Choroid plexus epithelial cell (primary cell): ENCODE measurements around the gene ALDH1B1.
A peak's percentile ranks its signal among the peaks of the same experiment; 100 is the strongest.

Experiments
- DNase-seq: peaks from one replicate; pipeline ENCODE4 v3.0.0-alpha.2; 2010; ENCODE audit warnings: low read depth
- H3K4me3 ChIP-seq: 2 replicates; pipeline ENCODE4 v1.5.1; 2011; ENCODE audit warnings: low read depth, mild to moderate bottlenecking, control low read depth, low read length, moderate library complexity
- CTCF ChIP-seq: conservative IDR thresholded peaks from 2 replicates; pipeline ENCODE4 v1.5.1; 2011; ENCODE audit warnings: low read depth, mild to moderate bottlenecking, control low read depth, inconsistent platforms, low read length, moderate library complexity

The ALDH1B1 gene

GRCh38 chr9:38380872-38381534, 11.5 kb upstream of the ALDH1B1 start:
- peak; percentile 52 for DNase-seq
- TF ChIP-seq CTCF = no peak
- no peak overlapping the region for H3K4me3 ChIP-seq

- TF ChIP-seq CTCF = no peak
Measured at GRCh38 chr9:38382141-38382540, 10.4 kb upstream of the ALDH1B1 start.

GRCh38 chr9:38384990-38385848, 7.3 kb upstream of the ALDH1B1 start:
- H3K4me3 ChIP-seq = no peak overlapping the region
- no peak for TF ChIP-seq CTCF
- no peak for DNase-seq

More at GRCh38 chr9:38382141-38382540, 10.4 kb upstream of the ALDH1B1 start:
- no peak for DNase-seq
- no peak overlapping the region for H3K4me3 ChIP-seq

- no peak for DNase-seq
- TF ChIP-seq CTCF = no peak
- no peak overlapping the region for H3K4me3 ChIP-seq
Measured at GRCh38 chr9:38385896-38386295, 6.6 kb upstream of the ALDH1B1 start.

- no peak overlapping the region for H3K4me3 ChIP-seq
- no peak for TF ChIP-seq CTCF
- no peak for DNase-seq
Measured at GRCh38 chr9:38386319-38386895, 6.1 kb upstream of the ALDH1B1 start.

- no peak overlapping the region for H3K4me3 ChIP-seq
- no peak for TF ChIP-seq CTCF
- DNase-seq = no peak
Measured at GRCh38 chr9:38387066-38387465, 5.4 kb upstream of the ALDH1B1 start.

- DNase-seq = no peak
- TF ChIP-seq CTCF = no peak
- no peak overlapping the region for H3K4me3 ChIP-seq
Measured at GRCh38 chr9:38387751-38388150, 4.8 kb upstream of the ALDH1B1 start.
